Trophoblast cell (in vitro differentiated cells and primary cell): ENCODE data around the gene HS2ST1. TPM values are rescaled to one million over a fixed set of nuclear protein-coding genes. Genes with fewer than 3 reads are reported as not detected.
"Not testable (repeated sequence)": the region's sequence is repeated elsewhere in the genome, so short reads cannot be mapped to it uniquely, and the experiment has no call there.

Source experiments
- DNase-seq, 2 donors: peaks; one replicate each; pipeline ENCODE4 v3.0.0-alpha.2; 2016
- H2AFZ ChIP-seq: 2 replicates; pipeline ENCODE4 v1.6.1; 2013; ENCODE audit warnings: low read length, moderate library complexity, mild to moderate bottlenecking; ENCODE audit not compliant: insufficient read depth, poor library complexity
- H2AK5ac ChIP-seq: 2 replicates; pipeline ENCODE4 v1.6.1; 2013; ENCODE audit warnings: mild to moderate bottlenecking, low read length
- H2BK120ac ChIP-seq: 2 replicates; pipeline ENCODE4 v1.6.1; 2013; ENCODE audit warnings: low read length, mild to moderate bottlenecking, moderate library complexity; ENCODE audit not compliant: insufficient read depth, poor library complexity
- H2BK12ac ChIP-seq: 2 replicates; pipeline ENCODE4 v1.6.1; 2013; ENCODE audit warnings: mild to moderate bottlenecking, low read length, moderate library complexity
- H2BK5ac ChIP-seq: 2 replicates; pipeline ENCODE4 v1.6.1; 2013; ENCODE audit warnings: low read length, low read depth, moderate library complexity, mild to moderate bottlenecking; ENCODE audit not compliant: poor library complexity
- H3K14ac ChIP-seq: 2 replicates; pipeline ENCODE4 v1.6.1; 2013; ENCODE audit warnings: mild to moderate bottlenecking, low read length
- H3K18ac ChIP-seq: 2 replicates; pipeline ENCODE4 v1.6.1; 2013; ENCODE audit warnings: mild to moderate bottlenecking, low read length
- H3K23ac ChIP-seq: 2 replicates; pipeline ENCODE4 v1.6.1; 2013; ENCODE audit warnings: low read length
- H3K27ac ChIP-seq: 2 replicates; pipeline ENCODE4 v1.5.1; 2013; ENCODE audit warnings: low read depth, mild to moderate bottlenecking, inconsistent platforms, low read length, moderate library complexity
- H3K27me3 ChIP-seq: 2 replicates; pipeline ENCODE4 v1.6.1; 2013; ENCODE audit warnings: inconsistent platforms, mild to moderate bottlenecking, low read length, moderate library complexity; ENCODE audit not compliant: insufficient read depth
- H3K36me3 ChIP-seq, 2 experiments: 1 replicate in 1 of 2; 2 replicates in 1 of 2; pipeline ENCODE4 v1.6.1; 2013; ENCODE audit warnings: low read length in 2 of 2, mild to moderate bottlenecking in 2 of 2, moderate library complexity in 1 of 2; ENCODE audit not compliant: insufficient read depth in 2 of 2, control insufficient read depth in 1 of 2
- H3K4ac ChIP-seq: 2 replicates; pipeline ENCODE4 v1.6.1; 2013; ENCODE audit warnings: low read depth, mild to moderate bottlenecking, low read length, moderate library complexity
- H3K4me1 ChIP-seq, 2 experiments: 1 replicate in 1 of 2; 2 replicates in 1 of 2; pipeline ENCODE4 v1.6.1; 2013; ENCODE audit warnings: low read length in 2 of 2, mild to moderate bottlenecking in 2 of 2, moderate library complexity in 1 of 2; ENCODE audit not compliant: insufficient read depth in 2 of 2, control insufficient read depth in 1 of 2
- H3K4me2 ChIP-seq: 2 replicates; pipeline ENCODE4 v1.6.1; 2013; ENCODE audit warnings: inconsistent platforms, mild to moderate bottlenecking, low read length, moderate library complexity
- H3K4me3 ChIP-seq: 2 replicates; pipeline ENCODE4 v1.5.1; 2013; ENCODE audit warnings: mild to moderate bottlenecking, low read depth, low read length, inconsistent platforms
- H3K79me1 ChIP-seq: one replicate; pipeline ENCODE4 v1.6.1; 2013; ENCODE audit warnings: low read length
- H3K79me2 ChIP-seq: 2 replicates; pipeline ENCODE4 v1.6.1; 2013; ENCODE audit warnings: low read length, mild to moderate bottlenecking; ENCODE audit not compliant: control insufficient read depth, insufficient read depth, poor library complexity
- H3K9ac ChIP-seq: 2 replicates; pipeline ENCODE4 v1.6.1; 2013; ENCODE audit warnings: mild to moderate bottlenecking, low read length
- H3K9me3 ChIP-seq: 2 replicates; pipeline ENCODE4 v1.6.1; 2013; ENCODE audit warnings: low read depth, mild to moderate bottlenecking, control low read depth, inconsistent platforms, low read length; ENCODE audit not compliant: insufficient read depth
- H4K12ac ChIP-seq: 2 replicates; pipeline ENCODE4 v1.6.1; 2013; ENCODE audit warnings: low read depth, mild to moderate bottlenecking, low read length, moderate library complexity
- H4K8ac ChIP-seq: 2 replicates; pipeline ENCODE4 v1.6.1; 2013; ENCODE audit warnings: low read depth, mild to moderate bottlenecking, low read length, moderate library complexity
- H4K91ac ChIP-seq: one replicate; pipeline ENCODE4 v1.6.1; 2013; ENCODE audit warnings: low read depth, mild to moderate bottlenecking, low read length, moderate library complexity
- WGBS: extraction: QIAGEN DNeasy Blood & Tissue Kit; methylation state at CpG from one replicate; pipeline ENCODE4 v1.1.7; 2013; ENCODE audit warnings: missing lambda C conversion rate; ENCODE audit not compliant: insufficient read length, insufficient coverage; ENCODE audit errors: extremely low coverage; 5-methylcytosine and 5-hydroxymethylcytosine counted together
- polyA plus RNA-seq: library from polyadenylated mRNA; stranded (reverse); fragments of 200-250 nt; gene quantifications from 2 replicates; pipeline ENCODE4 v1.2.3, GENCODE V29; 2013

The HS2ST1 gene
- 15.2 and 15.5 TPM in 2 replicates for polyA plus RNA-seq

DNA sequence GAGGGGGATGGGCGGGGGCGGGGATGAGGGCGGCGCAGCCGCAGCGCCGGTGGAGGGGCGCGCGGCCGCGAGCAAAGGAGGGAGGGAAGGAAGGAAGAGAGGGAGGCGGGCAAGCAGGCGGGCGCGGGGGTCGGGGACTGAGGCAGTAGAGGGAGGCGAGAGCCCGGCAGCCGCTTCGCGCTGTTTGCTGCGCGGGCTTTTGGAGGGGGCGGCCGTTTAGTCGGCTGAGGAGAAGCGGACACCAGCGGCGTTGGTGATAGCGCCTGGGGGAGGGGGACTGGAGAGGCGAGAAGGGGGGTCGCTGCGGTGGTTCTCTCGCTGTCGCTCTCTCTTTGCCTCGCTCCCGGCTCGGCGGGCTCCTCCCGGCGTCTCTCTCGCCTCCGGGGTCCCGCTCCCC lies at the start of gene HS2ST1:
Gene HS2ST1 (plus strand): TSS at position 35 of the 397 bp plus-strand sequence.
- H4K12ac ChIP-seq: peak within 1 kb of the TSS; percentile 95
- peaks cover 3% of the 10 kb centered on the region in 2 experiments for H3K4me1 ChIP-seq
- H4K8ac ChIP-seq: peak within 1 kb of the TSS; percentile 97
- H3K4me2 ChIP-seq: peak within 1 kb of the TSS; percentile 81
- H4K91ac ChIP-seq: peak within 1 kb of the TSS; percentile 94
- peak within 1 kb of the TSS; percentile 64 for H2AK5ac ChIP-seq
- peaks cover 0 to 2% of the 10 kb centered on the region in 2 experiments for H3K36me3 ChIP-seq
- H3K14ac ChIP-seq: peak within 1 kb of the TSS; percentile 98
- H2AFZ ChIP-seq: peak within 1 kb of the TSS; percentile 98
- no peaks in the 10 kb centered on the region for H3K9me3 ChIP-seq
- H2BK12ac ChIP-seq: peak within 1 kb of the TSS; percentile 2
- H3K4ac ChIP-seq: peak within 1 kb of the TSS; percentile 89
- H3K79me1 ChIP-seq: peaks cover 12% of the 10 kb centered on the region
- DNase-seq: no peak
- H3K4me3 ChIP-seq: peak within 1 kb of the TSS; percentile 95
- H2BK5ac ChIP-seq: peak within 1 kb of the TSS; percentile 94
- peak within 1 kb of the TSS; percentile 18 for H3K23ac ChIP-seq
- peaks cover 22% of the 10 kb centered on the region for H3K79me2 ChIP-seq
- H3K9ac ChIP-seq: peak within 1 kb of the TSS; percentile 99
- WGBS: no CpG with 5 or more reads among the region's 45 CpGs
- H3K18ac ChIP-seq: peak within 1 kb of the TSS; percentile 99
- peak within 1 kb of the TSS; percentile 76 for H3K27ac ChIP-seq
- H2BK120ac ChIP-seq: peak within 1 kb of the TSS; percentile 92
- no peaks in the 10 kb centered on the region for H3K27me3 ChIP-seq

DNA sequence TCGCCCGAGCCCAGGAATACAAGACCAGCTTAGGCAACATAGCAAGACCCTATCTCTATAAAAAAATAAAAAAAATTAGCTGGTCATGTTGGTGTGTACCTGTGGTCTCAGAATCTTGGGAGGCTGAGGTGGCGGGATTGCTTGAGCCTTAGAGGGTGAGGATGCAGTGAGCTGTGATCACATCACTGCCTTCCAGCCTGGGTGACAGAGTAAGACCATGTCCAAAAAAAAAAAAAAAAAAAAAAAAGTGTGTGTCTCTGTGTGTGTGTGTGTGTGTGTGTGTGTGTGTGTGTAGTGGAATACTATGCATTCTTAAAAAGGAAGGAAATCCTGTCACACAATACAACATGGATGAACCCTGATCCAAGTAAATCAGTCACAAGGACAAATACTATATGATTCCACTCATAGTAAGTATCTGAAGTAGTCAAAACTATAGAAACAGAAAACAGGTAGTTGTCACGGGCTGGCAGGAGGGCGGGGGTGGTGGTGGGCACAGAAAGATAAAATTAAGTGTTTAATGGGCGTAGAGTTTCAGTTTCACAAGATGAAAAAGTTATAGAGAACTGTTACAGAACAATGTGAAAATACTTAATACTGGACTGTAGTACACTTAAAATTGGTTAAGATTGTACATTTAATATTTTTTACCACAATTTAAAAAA lies 48.3 kb upstream of the HS2ST1 start:
- no peaks in the 10 kb centered on the region for H3K27me3 ChIP-seq
- H3K79me1 ChIP-seq: no peaks in the 10 kb centered on the region
- no peak overlapping the region for H3K9ac ChIP-seq
- peaks cover 0 to 3% of the 10 kb centered on the region in 2 experiments for H3K36me3 ChIP-seq
- no peak overlapping the region for H4K12ac ChIP-seq
- no peak overlapping the region for H4K91ac ChIP-seq
- no peak overlapping the region for H3K14ac ChIP-seq
- no peak overlapping the region for H3K4me3 ChIP-seq
- no peak overlapping the region for H2BK120ac ChIP-seq
- H3K4me1 ChIP-seq: no peaks in the 10 kb centered on the region
- no peaks in the 10 kb centered on the region for H3K79me2 ChIP-seq
- H3K4me2 ChIP-seq: no peak overlapping the region
- no CpG with 5 or more reads among the region's 6 CpGs for WGBS
- no peak overlapping the region for H2BK12ac ChIP-seq
- H3K4ac ChIP-seq: no peak overlapping the region
- H3K27ac ChIP-seq: no peak overlapping the region
- no peak overlapping the region for H2BK5ac ChIP-seq
- no peaks in the 10 kb centered on the region for H3K9me3 ChIP-seq
- DNase-seq: no peak
- H2AK5ac ChIP-seq: no peak overlapping the region
- H3K18ac ChIP-seq: no peak overlapping the region
- no peak overlapping the region for H3K23ac ChIP-seq
- H4K8ac ChIP-seq: no peak overlapping the region
- H2AFZ ChIP-seq: no peak overlapping the region

- Histone ChIP-seq H2AK5ac (no peak overlapping the region), H3K9me3 (no peaks in the 10 kb centered on the region), H4K8ac (no peak overlapping the region), H2BK12ac (no peak overlapping the region), H3K14ac (no peak overlapping the region), H4K12ac (no peak overlapping the region), H3K9ac (no peak overlapping the region), H2AFZ (no peak overlapping the region), H3K18ac (no peak overlapping the region), H4K91ac (no peak overlapping the region), H3K23ac (no peak overlapping the region), H3K4ac (no peak overlapping the region), H3K27ac (no peak overlapping the region), H3K4me2 (no peak overlapping the region), H3K79me2 (no peaks in the 10 kb centered on the region), H2BK5ac (no peak overlapping the region), H3K36me3 (peaks cover 0 to 3% of the 10 kb centered on the region in 2 experiments), H3K79me1 (no peaks in the 10 kb centered on the region), H3K4me3 (no peak overlapping the region), H2BK120ac (no peak overlapping the region), H3K4me1 (no peaks in the 10 kb centered on the region), H3K27me3 (no peaks in the 10 kb centered on the region)
- DNase-seq: peak in 1 of 2 donors; percentile 47
Observed at GRCh38 chr1:86866665-86867064, 47.8 kb upstream of the HS2ST1 start.

DNA sequence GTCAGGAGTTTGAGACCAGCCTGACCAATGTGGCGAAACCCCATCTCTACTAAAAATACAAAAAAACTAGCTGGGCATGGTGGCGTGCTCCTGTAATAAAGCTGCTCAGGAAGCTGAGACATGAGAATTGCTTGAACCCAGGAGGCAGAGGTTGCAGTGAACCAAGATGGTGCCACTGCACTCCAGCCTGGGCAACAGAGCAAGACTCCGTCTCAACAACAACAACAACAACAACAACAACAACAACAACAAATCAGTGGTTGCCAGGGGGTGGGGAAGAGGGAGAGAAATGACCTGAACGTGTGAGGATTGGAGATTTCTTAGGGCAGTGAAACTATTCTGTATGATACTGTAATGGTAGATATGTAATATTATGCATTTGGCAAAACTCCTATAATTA lies 47.2 kb upstream of the HS2ST1 start:
- H4K8ac ChIP-seq, H3K36me3 ChIP-seq, H2BK5ac ChIP-seq, H3K4me2 ChIP-seq, H3K4ac ChIP-seq, H3K14ac ChIP-seq, H3K27ac ChIP-seq, DNase-seq, H3K79me2 ChIP-seq, H2AK5ac ChIP-seq, H2BK120ac ChIP-seq, H3K23ac ChIP-seq, H3K4me3 ChIP-seq, H4K91ac ChIP-seq, H3K4me1 ChIP-seq, H3K9ac ChIP-seq, H3K79me1 ChIP-seq, H2BK12ac ChIP-seq, H3K9me3 ChIP-seq, H3K18ac ChIP-seq, H2AFZ ChIP-seq, H3K27me3 ChIP-seq, H4K12ac ChIP-seq: not testable (repeated sequence)
- WGBS: no CpG with 5 or more reads among the region's 4 CpGs
